IMR-90 (cell line): ENCODE results near the gene SORBS1. TPM values are rescaled to one million over a fixed set of nuclear protein-coding genes. Genes with fewer than 3 reads are reported as not detected.

Experiments
- ATAC-seq: fragments of 200-7000 bp; cut with Tn5 transposase; 2 replicates; pipeline ENCODE4 v1.9.1; 2020; ENCODE audit warnings: low read depth, mild to moderate bottlenecking, moderate library complexity
- BruUV-seq: library from RNA; stranded (reverse); fragments of 400-500 nt; replicated peaks from 2 replicates; lab custom pipeline; 2021; lab: Mats Ljungman, UMichigan
- CTCF ChIA-PET: fragments of 300-600 bp; formaldehyde crosslinking; extraction: SDS; loops from one replicate; lab custom pipeline; 2021; ENCODE audit warnings: antibody characterized with exemption; lab: Yijun Ruan, JAX
- POLR2A ChIA-PET: fragments of 300-600 bp; sonication (Branson Sonifier 250); formaldehyde crosslinking; loops from one replicate; lab custom pipeline; 2022; ENCODE audit warnings: antibody characterized with exemption; ENCODE audit not compliant: unreplicated experiment; lab: Charles Lee
- DNase-seq: peaks from one replicate; pipeline ENCODE4 v3.0.0; 2013
- H2AFZ ChIP-seq: replicated peaks from 2 replicates; pipeline ENCODE3; 2013; ENCODE audit warnings: low read length, mild to moderate bottlenecking; ENCODE audit not compliant: poor library complexity
- H2AK5ac ChIP-seq: 2 replicates; pipeline ENCODE4 v1.6.1; 2013; ENCODE audit warnings: low read depth, low read length, inconsistent platforms
- H2AK9ac ChIP-seq: replicated peaks from 2 replicates; pipeline ENCODE3; 2013; ENCODE audit warnings: mild to moderate bottlenecking, low read depth, low read length, moderate library complexity; ENCODE audit not compliant: poor library complexity
- H2BK120ac ChIP-seq: 2 replicates; pipeline ENCODE4 v1.6.1; 2013; ENCODE audit warnings: low read depth, low read length, inconsistent platforms
- H2BK15ac ChIP-seq: 3 replicates; pipeline ENCODE4 v1.6.1; 2013; ENCODE audit warnings: low read depth, low read length, inconsistent platforms
- H2BK20ac ChIP-seq: 2 replicates; pipeline ENCODE4 v1.6.1; 2013; ENCODE audit warnings: low read depth, mild to moderate bottlenecking, inconsistent platforms, low read length, moderate library complexity
- H2BK5ac ChIP-seq: 2 replicates; pipeline ENCODE4 v1.6.1; 2013; ENCODE audit warnings: mild to moderate bottlenecking, low read depth, low read length, inconsistent platforms; ENCODE audit not compliant: poor library complexity, severe bottlenecking
- H3K14ac ChIP-seq: replicated peaks from 2 replicates; pipeline ENCODE4 v1.6.1; 2013; ENCODE audit warnings: low read depth, low read length, inconsistent platforms
- H3K18ac ChIP-seq: 2 replicates; pipeline ENCODE4 v1.6.1; 2013; ENCODE audit warnings: low read depth, low read length, control low read depth
- H3K23ac ChIP-seq: 2 replicates; pipeline ENCODE4 v1.6.1; 2013; ENCODE audit warnings: low read depth, low read length, inconsistent platforms
- H3K27ac ChIP-seq: 2 replicates; pipeline ENCODE4 v1.5.1; 2013; ENCODE audit warnings: mild to moderate bottlenecking, control low read depth, low read length; ENCODE audit not compliant: insufficient read depth
- H3K27me3 ChIP-seq: 2 replicates; pipeline ENCODE4 v1.6.1; 2013; ENCODE audit warnings: low read length; ENCODE audit not compliant: control insufficient read depth, insufficient read depth
- H3K36me3 ChIP-seq: 2 replicates; pipeline ENCODE4 v1.6.1; 2013; ENCODE audit warnings: low read length, mixed read lengths; ENCODE audit not compliant: control insufficient read depth, insufficient read depth
- H3K4ac ChIP-seq: 2 replicates; pipeline ENCODE4 v1.6.1; 2013; ENCODE audit warnings: low read depth, low read length, inconsistent platforms
- H3K4me1 ChIP-seq: 2 replicates; pipeline ENCODE4 v1.6.1; 2013; ENCODE audit warnings: low read length, mixed read lengths; ENCODE audit not compliant: control insufficient read depth, insufficient read depth
- H3K4me2 ChIP-seq: 2 replicates; pipeline ENCODE4 v1.6.1; 2013; ENCODE audit warnings: low read depth, mild to moderate bottlenecking, control low read depth, low read length, moderate library complexity
- H3K4me3 ChIP-seq: 2 replicates; pipeline ENCODE4 v1.5.1; 2013; ENCODE audit warnings: low read depth, mild to moderate bottlenecking, control low read depth, low read length, moderate library complexity; ENCODE audit not compliant: insufficient read depth
- H3K56ac ChIP-seq: 2 replicates; pipeline ENCODE4 v1.6.1; 2013; ENCODE audit warnings: low read length, inconsistent platforms; ENCODE audit not compliant: insufficient read depth; ENCODE audit errors: extremely low read depth
- H3K79me1 ChIP-seq, 2 experiments: 2 replicates each; pipeline ENCODE4 v1.6.1; 2013; ENCODE audit warnings: low read length in 2 of 2, inconsistent platforms in 1 of 2, low read depth in 1 of 2
- H3K9ac ChIP-seq: 2 replicates; pipeline ENCODE4 v1.6.1; 2013; ENCODE audit warnings: low read depth, low read length, control low read depth
- H3K9me1 ChIP-seq: 2 replicates; pipeline ENCODE4 v1.6.1; 2013; ENCODE audit warnings: low read length, inconsistent platforms; ENCODE audit not compliant: insufficient read depth
- H3K9me3 ChIP-seq: 2 replicates; pipeline ENCODE4 v1.6.1; 2013; ENCODE audit warnings: low read length; ENCODE audit not compliant: control insufficient read depth, insufficient read depth
- H4K20me1 ChIP-seq: 2 replicates; pipeline ENCODE4 v1.6.1; 2013; ENCODE audit warnings: low read length, inconsistent platforms; ENCODE audit not compliant: insufficient read depth
- H4K5ac ChIP-seq: 2 replicates; pipeline ENCODE4 v1.6.1; 2013; ENCODE audit warnings: mild to moderate bottlenecking, low read depth, low read length, control low read depth
- H4K8ac ChIP-seq, 2 experiments: 2 replicates each; pipeline ENCODE4 v1.6.1; 2013; ENCODE audit warnings: low read depth in 2 of 2, low read length in 2 of 2, control low read depth in 1 of 2, inconsistent platforms in 1 of 2
- H4K91ac ChIP-seq: 2 replicates; pipeline ENCODE4 v1.6.1; 2013; ENCODE audit warnings: low read depth, low read length, inconsistent platforms; ENCODE audit not compliant: insufficient read depth
- BHLHE40 ChIP-seq: fragments of 150-350 bp; IDR thresholded peaks from 2 replicates; pipeline ENCODE4 v1.6.1; 2016; ENCODE audit warnings: mild to moderate bottlenecking, low read depth, low read length
- FOS ChIP-seq: fragments of 150-350 bp; IDR thresholded peaks from 2 replicates; pipeline ENCODE4 v1.6.1; 2016; ENCODE audit warnings: low read depth, low read length
- MAFK ChIP-seq: IDR thresholded peaks from 2 replicates; pipeline ENCODE4 v1.6.1; 2012; ENCODE audit warnings: low read depth, low read length, improper control_type of control experiment
- MAZ ChIP-seq: IDR thresholded peaks from 2 replicates; pipeline ENCODE4 v1.6.1; 2012; ENCODE audit warnings: low read depth, mild to moderate bottlenecking, low read length, improper control_type of control experiment, moderate library complexity, borderline replicate concordance
- RCOR1 ChIP-seq: IDR thresholded peaks from 2 replicates; pipeline ENCODE4 v1.6.1; 2012; ENCODE audit warnings: mild to moderate bottlenecking, low read length, improper control_type of control experiment; ENCODE audit not compliant: insufficient replicate concordance
- WGBS, 2 experiments: methylation state at CpG; one replicate each; pipeline versions ENCODE4 v1.1.5 to v1.1.7; 2013; ENCODE audit warnings: missing lambda C conversion rate in 2 of 2; ENCODE audit not compliant: insufficient read length in 1 of 2; ENCODE audit errors: extremely low coverage in 2 of 2; 5-methylcytosine and 5-hydroxymethylcytosine counted together
- dilution Hi-C: fragments of 300-500 bp; cut with HindIII; formaldehyde crosslinking; loops from one replicate; pipeline ENCODE4 v1.14.3; 2018; ENCODE audit warnings: low sequenced_read_pairs; ENCODE audit not compliant: unreplicated experiment
- in situ Hi-C: fragments of 300-500 bp; cut with MboI; formaldehyde crosslinking; loops from 3 replicates; pipeline ENCODE4 v1.14.3; 2019; ENCODE audit warnings: low sequenced_read_pairs, inconsistent platforms, mixed read lengths
- intact Hi-C: fragments of 100-400 bp; cut with micrococcal nuclease; formaldehyde crosslinking; loops from 2 replicates; pipeline ENCODE4 v1.10.0; 2022
- polyA plus RNA-seq, 3 experiments: library from polyadenylated mRNA; depleted of rRNA; stranded (reverse); fragments of >200 nt; gene quantifications; 2 replicates each; pipeline ENCODE4 v1.2.3, GENCODE V29; 2012; ENCODE audit warnings: low replicate concordance in 1 of 3
- total RNA-seq: library from RNA; depleted of rRNA; stranded (reverse); fragments of >200 nt; gene quantifications from 2 replicates; pipeline ENCODE4 v1.2.3, GENCODE V29; 2012
- TF ChIP-seq, protein P1 (sequence below): fragments of 150-350 bp; IDR thresholded peaks from 2 replicates; pipeline ENCODE4 v1.6.1; 2016; ENCODE audit warnings: low read depth, mild to moderate bottlenecking, low read length, moderate library complexity, borderline replicate concordance
- TF ChIP-seq, protein P2 (sequence below): fragments of 150-350 bp; IDR thresholded peaks from 2 replicates; pipeline ENCODE4 v1.6.1; 2017; ENCODE audit warnings: mild to moderate bottlenecking, antibody characterized with exemption, low read length, low read depth

Gene SORBS1
- total and polyA plus RNA-seq, 2 of the 4 experiments (the other 2 are of a cell fraction), result 0.18 to 0.32 TPM

DNA sequence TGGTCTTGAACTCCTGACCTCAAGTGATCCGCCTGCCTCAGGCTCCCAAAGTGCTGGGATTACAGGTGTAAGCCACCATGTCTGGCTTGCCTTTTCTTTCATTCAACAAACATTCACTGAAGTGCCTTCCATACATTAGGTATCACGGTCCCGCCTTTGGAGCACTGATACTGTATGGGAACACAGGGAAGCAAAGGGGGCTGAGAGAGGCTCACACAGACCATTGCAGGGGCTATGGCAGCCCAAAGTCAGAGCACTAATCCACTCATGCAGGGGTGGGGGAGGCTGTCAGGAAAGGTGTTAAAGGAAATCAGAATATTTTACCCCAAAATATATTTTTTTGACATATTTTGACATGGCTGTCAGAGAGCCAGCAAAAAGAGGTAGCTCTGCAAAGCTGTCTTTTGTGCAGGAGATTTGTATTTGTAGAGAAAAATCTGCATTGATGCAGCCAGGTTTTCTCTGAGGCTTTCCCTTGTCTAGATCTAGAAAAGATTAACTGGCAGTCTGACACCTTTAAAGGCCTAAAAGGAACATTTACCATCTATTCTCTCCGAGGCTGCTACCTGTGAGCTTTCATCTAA lies 228.4 kb downstream of the SORBS1 start:
- ATAC-seq (no peak), DNase-seq (no peak)
- Histone ChIP-seq H3K14ac (no peak overlapping the region; the same call in 1 of the 2 replicates), H2AFZ (peak overlapping the region; percentile 28), H4K20me1 (no peaks in the 10 kb centered on the region), H3K4me3 (no peak overlapping the region), H3K4me2 (no peak overlapping the region), H2BK20ac (peak overlapping the region; percentile 100), H4K8ac (peak overlapping the region; percentile 90 to 99; a peak in 3 of 4 replicates), H3K23ac (no peak overlapping the region), H2BK5ac (peak overlapping the region; percentile 100), H3K4me1 (peaks cover 38% of the 10 kb centered on the region), H2BK120ac (peak overlapping the region; percentile 100), H2AK5ac (peak overlapping the region; percentile 97), H3K56ac (0 out of 2 replicates have a peak overlapping the region, but pooled peaks have one; percentile 63), H4K5ac (peak overlapping the region; percentile 57), H3K9ac (no peak overlapping the region), H3K27ac (peak overlapping the region; percentile 99), H3K36me3 (no peaks in the 10 kb centered on the region), H3K18ac (peak overlapping the region; percentile 96), H4K91ac (peak overlapping the region; percentile 99), H3K27me3 (no peaks in the 10 kb centered on the region), H2BK15ac (peak overlapping the region; percentile 80; the same call in 2 of the 3 replicates), H3K79me1 (peaks cover 0 to 6% of the 10 kb centered on the region in 2 experiments; a peak in 2 of 4 replicates), H3K9me3 (no peaks in the 10 kb centered on the region), H2AK9ac (no peak overlapping the region), H3K4ac (peak overlapping the region; percentile 100), H3K9me1 (peaks cover 32% of the 10 kb centered on the region)
- POLR2A ChIA-PET, result interaction anchor here (1.5 kb wide), 1 partner anchor 45 kb away, joined by 3 read pairs; no protein-coding TSS in a partner anchor
- WGBS, 2 experiments, result no CpG with 5 or more reads among the region's 4 CpGs
- in situ Hi-C loops (no loop called here), intact Hi-C loops (no loop called here), dilution Hi-C loops (no loop called here)
- TF ChIP-seq, protein P1, sequence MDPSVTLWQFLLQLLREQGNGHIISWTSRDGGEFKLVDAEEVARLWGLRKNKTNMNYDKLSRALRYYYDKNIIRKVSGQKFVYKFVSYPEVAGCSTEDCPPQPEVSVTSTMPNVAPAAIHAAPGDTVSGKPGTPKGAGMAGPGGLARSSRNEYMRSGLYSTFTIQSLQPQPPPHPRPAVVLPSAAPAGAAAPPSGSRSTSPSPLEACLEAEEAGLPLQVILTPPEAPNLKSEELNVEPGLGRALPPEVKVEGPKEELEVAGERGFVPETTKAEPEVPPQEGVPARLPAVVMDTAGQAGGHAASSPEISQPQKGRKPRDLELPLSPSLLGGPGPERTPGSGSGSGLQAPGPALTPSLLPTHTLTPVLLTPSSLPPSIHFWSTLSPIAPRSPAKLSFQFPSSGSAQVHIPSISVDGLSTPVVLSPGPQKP, result no peak
- no peak for TF ChIP-seq BHLHE40
- TF ChIP-seq, protein P2, sequence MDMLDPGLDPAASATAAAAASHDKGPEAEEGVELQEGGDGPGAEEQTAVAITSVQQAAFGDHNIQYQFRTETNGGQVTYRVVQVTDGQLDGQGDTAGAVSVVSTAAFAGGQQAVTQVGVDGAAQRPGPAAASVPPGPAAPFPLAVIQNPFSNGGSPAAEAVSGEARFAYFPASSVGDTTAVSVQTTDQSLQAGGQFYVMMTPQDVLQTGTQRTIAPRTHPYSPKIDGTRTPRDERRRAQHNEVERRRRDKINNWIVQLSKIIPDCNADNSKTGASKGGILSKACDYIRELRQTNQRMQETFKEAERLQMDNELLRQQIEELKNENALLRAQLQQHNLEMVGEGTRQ, result no peak
- no peak for TF ChIP-seq FOS
- TF ChIP-seq MAZ, result no peak
- no peak for TF ChIP-seq MAFK
- no peak for TF ChIP-seq RCOR1
- no TSS peak for BruUV-seq
- CTCF ChIA-PET, result interaction anchor here (0.6 kb wide), 1 partner anchor 104 kb away, joined by 5 read pairs; no protein-coding TSS in a partner anchor
